ENCODE results near the gene IGSF21. TPM values are rescaled to one million over a fixed set of nuclear protein-coding genes. Genes with fewer than 3 reads are reported as not detected.

IGSF21 gene
- total and polyA plus RNA-seq, 2 of the 8 experiments (the other 6 are each of a cell fraction or from before 2014, with no cell fraction given), result 22.5 to 28.5 TPM

GRCh38 chr1:18387307-18387706, 279.7 kb downstream of the IGSF21 start:
- DNase-seq (ENCODE audit: low read depth in 1 of 2, low spot score in 2 of 2), result no peak
- H3K36me3 ChIP-seq (ENCODE audit: control insufficient read depth in 2 of 4, insufficient read depth in 4 of 4, low read length in 3 of 4), result no peaks in the 10 kb centered on the region
- no peaks in the 10 kb centered on the region; a peak in 1 of 7 replicates for H3K27me3 ChIP-seq (replicated peaks in 1 of 4; ENCODE audit: control insufficient read depth in 3 of 4, extremely low read depth in 1 of 4, insufficient read depth in 3 of 4, low read length in 3 of 4)
- no peak overlapping the region for H3K4me3 ChIP-seq (ENCODE audit: extremely low read depth in 1 of 4, insufficient read depth in 2 of 4, low read depth in 3 of 4, low read length in 4 of 4)
- no peaks in the 10 kb centered on the region for H3K79me1 ChIP-seq (ENCODE audit: low read depth, low read length)
- no peak overlapping the region for H2AFZ ChIP-seq (ENCODE audit: low read length)
- H3K4me2 ChIP-seq (ENCODE audit: insufficient read depth in 1 of 2, low read depth in 2 of 2, low read length in 2 of 2), result no peak overlapping the region
- peaks cover 4 to 13% (median 11%) of the 10 kb centered on the region in 4 experiments for H3K4me1 ChIP-seq (replicated peaks in 1 of 4; ENCODE audit: control insufficient read depth in 3 of 4, insufficient read depth in 4 of 4, low read length in 3 of 4)
- no peak overlapping the region for H3K27ac ChIP-seq (ENCODE audit: low read depth, low read length)
- H2BK12ac ChIP-seq (ENCODE audit: low read depth, low read length), result no peak overlapping the region
- no peak overlapping the region for H2BK120ac ChIP-seq (replicated peaks; ENCODE audit: low read depth, low read length)
- H3K9me3 ChIP-seq (ENCODE audit: insufficient read depth in 2 of 2, low read depth in 1 of 2, low read length in 1 of 2), result no peaks in the 10 kb centered on the region
- H2BK20ac ChIP-seq (ENCODE audit: low read length), result no peak overlapping the region
- FAIRE-seq, result no peak
- no peak for TF ChIP-seq HDAC2 (IDR thresholded peaks at IDR 0.05; ENCODE audit: borderline replicate concordance in 1 of 2, low read depth in 2 of 2, low read length in 2 of 2)
- no peak for TF ChIP-seq ATF3 (IDR thresholded peaks at IDR 0.05; ENCODE audit: insufficient read depth, low read depth, low read length)
- TF ChIP-seq SP4 (IDR thresholded peaks at IDR 0.05; ENCODE audit: low read length), result no peak
- no peak for TF ChIP-seq KDM1A (IDR thresholded peaks at IDR 0.05; ENCODE audit: borderline replicate concordance, low read length)
- no peak for TF ChIP-seq GABPA (IDR thresholded peaks at IDR 0.05; ENCODE audit: borderline replicate concordance, insufficient read depth, low read length)
- no peak overlapping the region for H3K14ac ChIP-seq (ENCODE audit: insufficient read length)
- WGBS, 2 experiments (ENCODE audit: extremely low coverage in 1 of 2, insufficient coverage in 1 of 2, insufficient read length in 1 of 2, insufficient replicate concordance in 2 of 2, low coverage in 1 of 2, low lambda C conversion rate in 2 of 2, missing lambda C conversion rate in 1 of 2), result 88% methylated on average over 6 of the region's 6 CpGs; no CpG with 5 or more reads in 1 of the 2 experiments
- H3K9ac ChIP-seq (replicated peaks in 1 of 4; ENCODE audit: extremely low read depth in 1 of 4, low read depth in 3 of 4, low read length in 3 of 4), result no peak overlapping the region
- ChIA-PET CTCF (ENCODE audit: partially characterized antibody) (interaction anchor here (1.0 to 4.5 kb wide), 8 partner anchors 12 to 170 kb away, joined by 3 to 21 read pairs (median 5); no protein-coding TSS in a partner anchor), POLR2A (ENCODE audit: partially characterized antibody) (interaction anchor here (1.3 to 2.0 kb wide), 3 partner anchors 9 to 62 kb away, joined by 3 to 4 read pairs (median 4); no protein-coding TSS in a partner anchor)
- no peak overlapping the region; the same call in 1 of the 2 replicates for H2AK5ac ChIP-seq (ENCODE audit: low read depth, low read length)
- H2BK5ac ChIP-seq (ENCODE audit: low read depth, low read length), result no peak overlapping the region
- no peak overlapping the region for H3K4ac ChIP-seq (replicated peaks; ENCODE audit: insufficient read length, low read depth, low read length)
- no peaks in the 10 kb centered on the region for H3K79me2 ChIP-seq (ENCODE audit: control insufficient read depth in 1 of 2, insufficient read depth in 2 of 2, low read length in 2 of 2)
- H2BK15ac ChIP-seq (ENCODE audit: low read length), result no peak overlapping the region
- H3K23ac ChIP-seq (ENCODE audit: insufficient read length), result no peak overlapping the region
- peak overlapping the region; percentile 17 for H4K91ac ChIP-seq (replicated peaks; ENCODE audit: insufficient read length, low read length)
- no peak overlapping the region; the same call in 1 of the 2 replicates for H3K18ac ChIP-seq (ENCODE audit: extremely low read depth, low read length)
- H4K5ac ChIP-seq (ENCODE audit: insufficient read length, low read depth, low read length), result no peak overlapping the region
- no peak overlapping the region for H3K56ac ChIP-seq (replicated peaks; ENCODE audit: insufficient read length, low read depth, low read length)
- H4K20me1 ChIP-seq (replicated peaks in 1 of 2; ENCODE audit: control insufficient read depth in 1 of 2, insufficient read depth in 2 of 2, low read length in 2 of 2), result no peaks in the 10 kb centered on the region
- H3K23me2 ChIP-seq (ENCODE audit: low read depth, low read length), result no peaks in the 10 kb centered on the region
- H4K8ac ChIP-seq (ENCODE audit: extremely low read depth, insufficient read depth, low read length), result no peak overlapping the region
